Activated CD4-positive, alpha-beta T cell treated with anti-CD3 and anti-CD28 coated beads, Interleukin-2, amount 50 U/mL, for 48 hours (primary cell): ENCODE data around the gene HCK.
A peak's percentile ranks its signal among the peaks of the same experiment; 100 is the strongest.

Experiments
- DNase-seq, 2 experiments: peaks; one replicate each; pipeline ENCODE4 v3.0.0-alpha.2; 2020

Gene HCK

GRCh38 chr20:32052090-32052777 is at the start of gene HCK:
HCK (plus strand) TSS chr20:32052242.
- DNase-seq = peak in 1 of 2 experiments; percentile 16

GRCh38 chr20:32003325-32003724 is 48.7 kb upstream of the HCK start:
- DNase-seq = no peak

- no peak for DNase-seq
Observed at GRCh38 chr20:32004963-32005362, 47.1 kb upstream of the HCK start.

- no peak for DNase-seq
Observed at GRCh38 chr20:32006053-32006452, 46.0 kb upstream of the HCK start.

GRCh38 chr20:32006841-32007786 is 44.9 kb upstream of the HCK start:
- no peak for DNase-seq

GRCh38 chr20:32007787-32008616 is 44.0 kb upstream of the HCK start:
- no peak for DNase-seq

- no peak for DNase-seq
Observed at GRCh38 chr20:32009564-32009963, 42.5 kb upstream of the HCK start.

- no peak for DNase-seq
Observed at GRCh38 chr20:32010101-32010500, 41.9 kb upstream of the HCK start, which contains the start of gene CCM2L. CCM2L (plus strand) TSS chr20:32010438; CDS start chr20:32010455, 17 bp downstream.

GRCh38 chr20:32010666-32011065 is 41.4 kb upstream of the HCK start:
- no peak for DNase-seq

- DNase-seq = no peak
Observed at GRCh38 chr20:32012159-32012688, 39.8 kb upstream of the HCK start.

- DNase-seq = no peak
Observed at GRCh38 chr20:32013326-32013725, 38.7 kb upstream of the HCK start.

GRCh38 chr20:32017711-32018251 is 34.3 kb upstream of the HCK start:
- DNase-seq = peak; percentile 26 to 32

GRCh38 chr20:32018269-32019155 is 33.5 kb upstream of the HCK start:
- peak; percentile 67 to 71 for DNase-seq

- peak; percentile 9 to 18 for DNase-seq
Observed at GRCh38 chr20:32019156-32019510, 32.9 kb upstream of the HCK start.

GRCh38 chr20:32019563-32020463 is 32.2 kb upstream of the HCK start:
- DNase-seq = no peak

GRCh38 chr20:32021091-32021490 is 31.0 kb upstream of the HCK start:
- no peak for DNase-seq

GRCh38 chr20:32024683-32025295 is 27.3 kb upstream of the HCK start:
- DNase-seq = no peak

GRCh38 chr20:32027643-32028042 is 24.4 kb upstream of the HCK start:
- DNase-seq = no peak

- DNase-seq = no peak
Observed at GRCh38 chr20:32028647-32029372, 23.2 kb upstream of the HCK start.
